Bone marrow (tissue), 2 donors: Measurements from ENCODE around the gene MLLT3.

ENCODE experiments used
- DNase-seq, 2 donors: peaks; one replicate each; lab custom pipeline; 2025; lab: John Stamatoyannopoulos, UW

The MLLT3 gene

GRCh38 chr9:20557890-20558565 lies 64.3 kb downstream of the MLLT3 start:
- no peak for DNase-seq

GRCh38 chr9:20557285-20557684 lies 65.0 kb downstream of the MLLT3 start:
- no peak for DNase-seq

GRCh38 chr9:20553558-20554149 lies 68.6 kb downstream of the MLLT3 start:
- no peak for DNase-seq

GRCh38 chr9:20552874-20553557 lies 69.3 kb downstream of the MLLT3 start:
- no peak for DNase-seq

GRCh38 chr9:20551835-20552234 lies 70.5 kb downstream of the MLLT3 start:
- DNase-seq = no peak

- DNase-seq = no peak
These were observed 71.1 kb downstream of the MLLT3 start for GRCh38 chr9:20551236-20551635.

- no peak for DNase-seq
These were observed 72.0 kb downstream of the MLLT3 start for GRCh38 chr9:20550326-20550725.

DNA sequence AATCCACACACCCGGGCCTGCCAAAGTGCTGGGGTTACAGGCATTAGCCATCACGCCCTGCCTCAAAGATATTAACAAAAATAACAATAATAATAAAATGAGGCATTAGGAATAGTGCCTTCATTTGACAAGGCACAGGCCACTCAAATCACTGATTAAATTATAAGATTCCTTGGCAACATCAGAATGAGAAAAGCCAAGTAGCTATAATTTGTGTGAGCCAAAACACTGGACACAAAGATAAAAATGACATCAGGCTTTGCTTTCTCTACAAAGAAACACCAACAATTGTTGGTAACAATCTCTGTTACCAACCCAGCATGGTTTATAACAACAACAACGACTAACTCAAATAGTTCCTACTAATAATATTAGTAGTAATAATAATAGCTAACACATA lies 73.2 kb downstream of the MLLT3 start:
- no peak for DNase-seq

DNA sequence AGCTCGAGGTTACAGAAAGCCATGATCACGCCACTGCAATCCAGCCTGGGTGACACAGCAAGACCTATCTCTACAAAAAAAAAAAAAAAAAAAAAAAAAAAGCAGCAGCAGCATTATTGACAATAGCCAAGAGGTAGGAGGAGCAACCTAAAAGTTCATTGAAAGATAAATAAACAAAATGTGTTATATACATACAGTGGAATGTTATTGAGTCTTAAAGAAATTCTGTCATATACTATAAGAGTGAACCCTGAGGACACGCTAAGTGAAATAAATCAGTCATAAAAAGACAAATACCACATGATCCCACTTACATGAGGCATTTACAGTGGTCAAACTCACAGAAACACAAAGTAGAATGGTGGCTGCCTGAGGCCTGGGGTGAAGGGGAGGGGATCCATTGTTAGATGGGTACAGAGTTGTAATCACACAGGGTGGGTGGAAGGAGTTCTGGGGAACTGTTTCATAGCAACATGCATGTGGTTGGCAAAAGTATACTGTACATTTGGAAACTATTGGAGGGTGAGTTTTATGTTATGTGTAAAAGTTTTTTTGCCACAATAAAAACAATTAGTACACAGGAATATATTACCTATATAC lies 77.2 kb downstream of the MLLT3 start:
- no peak for DNase-seq

- DNase-seq = no peak
These were observed 82.0 kb downstream of the MLLT3 start for GRCh38 chr9:20540169-20540863.

DNA sequence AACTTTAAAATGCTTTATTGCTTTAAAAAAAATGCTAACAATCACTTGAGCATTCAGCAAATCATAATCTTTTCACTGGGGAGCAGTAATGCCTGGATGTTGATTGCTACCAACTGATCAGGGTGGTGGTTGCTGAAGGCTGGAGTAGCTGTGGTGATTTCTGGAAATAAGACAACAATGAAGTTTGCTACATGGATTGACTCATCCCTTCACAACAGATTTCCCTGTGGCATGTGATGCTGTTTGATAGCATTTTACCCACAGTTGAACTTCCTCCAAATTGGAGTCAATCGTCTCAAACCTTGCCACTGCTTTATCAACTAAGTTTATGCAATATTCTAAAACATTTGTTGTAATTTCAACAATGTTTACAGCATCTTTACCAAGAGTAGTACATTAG lies 83.3 kb downstream of the MLLT3 start:
- DNase-seq = peak in 1 of 2 donors; percentile 45

GRCh38 chr9:20538092-20538491 lies 84.2 kb downstream of the MLLT3 start:
- DNase-seq = no peak

DNA sequence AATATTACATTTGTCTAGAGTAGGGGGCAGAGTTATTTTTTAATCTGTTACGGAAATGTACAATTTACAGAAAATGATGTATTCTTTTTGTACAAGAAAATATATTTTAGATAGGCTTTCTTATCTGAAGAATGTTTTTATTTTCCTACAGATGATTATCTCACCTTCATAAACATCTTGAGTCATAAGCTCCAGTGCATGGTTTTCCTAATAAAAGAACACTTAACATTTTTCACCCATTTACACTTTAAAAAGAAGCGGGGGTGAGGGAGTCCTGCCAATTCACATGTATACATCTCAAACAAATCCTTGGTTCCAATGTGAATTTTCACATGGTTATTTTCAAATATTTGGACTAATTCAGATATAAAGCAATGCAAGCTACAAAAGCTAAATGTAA lies 85.0 kb downstream of the MLLT3 start:
- DNase-seq = no peak

DNA sequence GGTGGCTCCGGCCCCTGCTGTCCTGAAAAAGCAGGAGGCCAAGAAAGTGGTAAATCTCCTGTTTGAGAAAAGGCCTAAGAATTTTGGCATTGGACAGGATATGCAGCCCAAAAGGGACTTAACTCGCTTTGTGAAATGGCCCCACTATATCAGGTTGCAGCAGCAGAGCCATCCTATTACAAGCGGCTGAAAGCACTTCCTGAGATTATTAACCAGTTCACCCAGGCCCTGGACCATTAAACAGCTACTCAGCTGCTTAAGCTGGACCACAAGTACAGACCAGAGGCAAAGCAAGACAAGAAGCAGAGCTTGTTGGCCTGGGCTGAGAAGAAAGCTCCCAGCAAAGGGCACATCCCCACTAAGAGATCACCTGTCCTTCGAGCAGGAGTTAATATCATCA lies 89.7 kb downstream of the MLLT3 start:
- no peak for DNase-seq

DNA sequence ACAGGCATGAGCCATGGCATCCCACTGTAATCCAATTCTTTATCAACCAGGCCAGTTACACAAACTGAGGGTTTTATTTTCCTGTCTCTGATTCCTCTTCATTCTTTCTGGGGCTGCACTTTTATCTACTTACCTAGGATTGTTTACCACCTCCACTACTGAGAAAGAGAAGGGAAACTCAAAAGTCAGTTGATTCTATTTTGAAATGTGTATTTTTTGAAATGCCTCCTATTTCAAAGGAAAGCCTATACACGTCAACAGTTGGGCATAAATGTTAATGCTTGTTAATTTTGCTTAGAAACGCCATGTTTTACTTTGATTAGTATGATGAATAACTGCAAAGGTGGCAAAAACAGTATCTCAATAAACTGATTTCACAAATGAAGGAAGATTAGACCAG lies 92.5 kb downstream of the MLLT3 start:
- DNase-seq = no peak

GRCh38 chr9:20528253-20528652 lies 94.0 kb downstream of the MLLT3 start:
- no peak for DNase-seq

- no peak for DNase-seq
These were observed 95.6 kb downstream of the MLLT3 start for GRCh38 chr9:20526500-20527319.

- no peak for DNase-seq
These were observed 97.5 kb downstream of the MLLT3 start for GRCh38 chr9:20524776-20525175.

- DNase-seq = no peak
These were observed 103.6 kb downstream of the MLLT3 start for GRCh38 chr9:20518737-20519136.

DNA sequence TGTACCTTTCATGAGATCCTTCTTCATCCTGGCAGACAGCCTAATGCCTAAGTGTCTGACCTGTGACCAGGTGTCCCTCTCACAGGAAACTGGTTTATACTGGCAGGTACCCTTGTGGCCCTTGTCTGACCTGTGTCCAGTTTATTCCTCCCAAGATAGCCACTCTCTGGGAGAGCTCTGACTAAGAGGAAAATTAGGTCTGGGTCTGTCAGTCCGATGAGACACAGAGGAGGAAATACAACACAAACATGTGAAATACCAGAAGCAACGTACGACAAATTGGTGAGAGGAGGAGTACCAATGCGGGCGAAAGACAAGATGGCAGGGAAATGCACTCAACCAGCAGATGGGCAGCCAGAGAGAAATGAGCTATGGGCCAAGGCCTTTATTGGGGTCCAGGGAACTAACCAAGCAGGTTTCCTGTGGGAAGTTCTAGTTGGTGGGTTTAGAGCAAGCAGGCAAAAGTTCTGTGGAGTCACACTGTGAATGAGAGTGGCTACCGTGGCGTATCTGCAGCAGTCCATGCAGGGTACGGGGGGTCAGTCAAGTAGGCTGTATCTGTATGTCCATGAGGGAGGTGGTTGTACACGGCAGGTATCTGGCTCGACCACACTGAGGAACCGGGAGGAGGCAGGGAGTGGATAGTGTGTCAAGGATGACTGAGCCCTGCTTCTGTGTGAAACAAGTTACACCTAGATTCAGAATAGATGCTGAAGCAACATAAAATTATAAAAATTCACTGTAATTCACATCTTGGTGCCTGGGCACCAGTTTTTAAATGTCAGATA lies 109.0 kb downstream of the MLLT3 start:
- no peak for DNase-seq

DNA sequence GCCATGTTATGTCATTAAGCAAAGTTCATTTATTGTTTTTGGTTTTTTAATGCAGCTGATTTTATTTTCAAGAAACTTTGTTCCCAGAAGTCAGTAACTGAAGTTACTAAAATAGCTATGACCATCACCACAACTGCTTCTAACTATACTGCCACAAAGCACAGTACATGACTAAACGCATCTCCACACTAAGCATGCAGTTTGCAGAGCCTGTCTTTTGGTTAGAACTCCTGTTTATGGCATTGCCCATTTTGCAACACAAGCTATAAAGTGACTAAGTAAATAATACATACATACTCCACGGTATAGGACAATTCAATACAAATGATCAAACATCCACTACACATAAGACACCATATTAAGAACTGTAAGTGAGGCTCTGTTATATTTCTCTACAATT lies 109.7 kb downstream of the MLLT3 start:
- DNase-seq = peak in 1 of 2 donors; percentile 27
